IPS-18a (cell line): ENCODE results near the gene GPC3.

Experiments used
- H3K27ac ChIP-seq: one replicate; pipeline ENCODE4 v1.5.1; 2013; ENCODE audit warnings: low read length
- H3K27me3 ChIP-seq: one replicate; pipeline ENCODE4 v1.6.1; 2013; ENCODE audit warnings: mild to moderate bottlenecking, low read length; ENCODE audit not compliant: control insufficient read depth, insufficient read depth
- H3K36me3 ChIP-seq: one replicate; pipeline ENCODE4 v1.6.1; 2013; ENCODE audit warnings: low read depth, low read length; ENCODE audit not compliant: control insufficient read depth
- H3K4me1 ChIP-seq: one replicate; pipeline ENCODE4 v1.6.1; 2013; ENCODE audit warnings: low read depth, low read length; ENCODE audit not compliant: control insufficient read depth
- H3K4me3 ChIP-seq: one replicate; pipeline ENCODE4 v1.5.1; 2013; ENCODE audit warnings: low read length
- H3K9ac ChIP-seq: one replicate; pipeline ENCODE4 v1.6.1; 2013; ENCODE audit warnings: mild to moderate bottlenecking, low read length, moderate library complexity
- H3K9me3 ChIP-seq: one replicate; pipeline ENCODE4 v1.6.1; 2013; ENCODE audit warnings: low read depth, low read length; ENCODE audit not compliant: control insufficient read depth

The GPC3 gene

DNA sequence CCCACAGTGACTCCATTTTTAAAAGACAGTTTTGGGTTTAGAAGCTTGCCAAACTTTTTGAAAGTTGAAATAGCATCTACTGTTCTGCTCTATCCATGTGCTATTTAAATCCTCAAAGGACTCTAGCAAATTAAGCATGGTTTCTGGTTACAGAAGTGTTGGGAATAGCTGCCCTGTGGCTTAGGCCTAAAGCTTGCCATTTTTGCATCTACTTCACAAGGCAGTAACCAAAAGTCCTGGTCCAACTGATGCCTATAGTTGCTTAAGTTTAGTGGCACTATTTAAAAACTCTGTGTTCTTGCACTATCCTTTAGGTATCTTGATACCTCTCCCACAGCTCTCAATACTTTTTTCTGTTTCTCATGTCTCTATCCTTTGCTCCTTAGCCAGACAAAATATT is 319.1 kb downstream of the GPC3 start:
- H3K27ac ChIP-seq = no peak overlapping the region
- H3K9ac ChIP-seq = no peak overlapping the region
- peaks cover 6% of the 10 kb centered on the region for H3K4me1 ChIP-seq
- H3K4me3 ChIP-seq = no peak overlapping the region
- no peaks in the 10 kb centered on the region for H3K27me3 ChIP-seq
- no peaks in the 10 kb centered on the region for H3K36me3 ChIP-seq
- H3K9me3 ChIP-seq = no peaks in the 10 kb centered on the region

DNA sequence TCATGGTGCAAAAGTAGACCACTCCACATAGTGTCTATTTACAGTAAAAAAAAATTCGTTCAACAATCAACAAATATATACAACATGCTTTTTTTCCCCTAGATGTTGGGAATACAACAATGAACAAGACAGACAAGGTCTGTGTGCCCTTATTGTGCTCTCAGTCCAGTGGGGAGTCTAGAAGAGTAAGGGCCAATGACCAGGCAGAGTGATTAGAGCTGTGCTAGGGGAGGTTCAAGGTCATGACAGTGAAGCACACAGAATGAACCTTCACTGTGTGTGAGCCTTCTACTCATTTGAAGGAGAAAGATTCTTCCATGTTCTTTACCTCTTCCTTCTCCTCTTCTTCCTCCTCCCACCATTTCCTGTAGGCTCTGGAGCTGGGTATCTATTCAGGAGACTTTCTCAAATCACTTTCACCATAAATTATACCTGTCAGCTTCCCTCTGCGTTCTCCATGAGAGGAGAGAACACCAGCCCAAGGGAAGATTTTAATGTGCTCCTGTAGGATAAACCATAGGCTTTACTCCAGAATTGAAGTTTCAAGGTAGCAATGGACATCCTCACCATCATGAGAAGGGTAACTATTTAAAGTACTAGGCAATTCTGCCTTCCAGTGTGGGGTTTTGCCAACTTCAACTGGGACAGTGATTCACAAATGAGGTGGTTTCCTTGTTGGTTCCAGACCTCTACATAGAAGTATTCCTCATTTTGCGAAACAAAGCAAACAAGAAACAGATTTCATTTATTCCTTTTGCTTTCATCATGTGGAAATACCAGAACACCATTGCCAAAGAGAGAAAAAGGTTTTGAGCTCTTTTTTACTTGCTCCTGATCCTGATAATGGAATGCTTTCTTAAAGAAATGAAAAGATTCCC is 323.2 kb downstream of the GPC3 start:
- no peak overlapping the region for H3K4me3 ChIP-seq
- no peaks in the 10 kb centered on the region for H3K4me1 ChIP-seq
- H3K36me3 ChIP-seq = no peaks in the 10 kb centered on the region
- no peaks in the 10 kb centered on the region for H3K9me3 ChIP-seq
- H3K9ac ChIP-seq = no peak overlapping the region
- no peaks in the 10 kb centered on the region for H3K27me3 ChIP-seq
- no peak overlapping the region for H3K27ac ChIP-seq

GRCh38 chrX:133660281-133660680 is 325.1 kb downstream of the GPC3 start:
- H3K27ac ChIP-seq = no peak overlapping the region
- H3K9ac ChIP-seq = no peak overlapping the region
- no peaks in the 10 kb centered on the region for H3K36me3 ChIP-seq
- no peaks in the 10 kb centered on the region for H3K9me3 ChIP-seq
- H3K4me3 ChIP-seq = no peak overlapping the region
- H3K4me1 ChIP-seq = no peaks in the 10 kb centered on the region
- H3K27me3 ChIP-seq = no peaks in the 10 kb centered on the region

DNA sequence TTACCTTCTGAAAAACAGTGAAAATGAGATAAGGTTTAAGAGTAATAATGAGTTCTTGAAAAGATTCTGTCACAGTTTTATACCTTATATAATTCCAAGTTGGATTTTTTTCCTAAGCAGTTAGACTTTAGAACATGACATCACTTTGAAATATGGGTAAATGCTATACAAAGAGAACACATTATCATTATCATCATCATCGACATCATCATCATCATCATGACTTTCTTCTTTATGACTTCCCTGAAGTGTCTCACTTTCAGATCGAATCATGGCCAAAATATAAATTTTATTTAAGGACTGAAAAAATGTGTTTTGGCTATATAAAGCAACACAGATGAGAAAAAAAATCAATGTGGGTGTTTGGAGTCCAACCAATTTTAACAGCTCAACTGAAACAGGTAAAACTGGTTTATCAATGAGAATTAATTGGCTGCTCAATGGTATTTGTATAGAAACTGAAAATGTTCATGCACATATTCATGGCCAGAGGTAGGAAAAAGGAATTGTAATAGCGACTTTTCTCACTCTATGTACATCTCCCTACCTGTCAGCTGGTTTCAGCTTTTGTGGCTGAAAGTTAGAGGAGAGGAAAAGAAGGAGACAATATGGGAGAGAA is 327.0 kb downstream of the GPC3 start:
- H3K9me3 ChIP-seq = no peaks in the 10 kb centered on the region
- no peaks in the 10 kb centered on the region for H3K4me1 ChIP-seq
- H3K36me3 ChIP-seq = no peaks in the 10 kb centered on the region
- no peak overlapping the region for H3K4me3 ChIP-seq
- H3K27me3 ChIP-seq = no peaks in the 10 kb centered on the region
- no peak overlapping the region for H3K27ac ChIP-seq
- no peak overlapping the region for H3K9ac ChIP-seq

- no peaks in the 10 kb centered on the region for H3K4me1 ChIP-seq
- H3K27ac ChIP-seq = no peak overlapping the region
- H3K27me3 ChIP-seq = no peaks in the 10 kb centered on the region
- H3K9ac ChIP-seq = no peak overlapping the region
- H3K36me3 ChIP-seq = no peaks in the 10 kb centered on the region
- H3K9me3 ChIP-seq = peaks cover 5% of the 10 kb centered on the region
- H3K4me3 ChIP-seq = no peak overlapping the region
These were observed 329.8 kb downstream of the GPC3 start for GRCh38 chrX:133655275-133656265.

GRCh38 chrX:133654811-133655210 is 330.6 kb downstream of the GPC3 start:
- Histone ChIP-seq H3K36me3 (no peaks in the 10 kb centered on the region), H3K9me3 (peaks cover 5% of the 10 kb centered on the region), H3K4me3 (no peak overlapping the region), H3K27me3 (no peaks in the 10 kb centered on the region), H3K4me1 (peaks cover 4% of the 10 kb centered on the region), H3K27ac (no peak overlapping the region), H3K9ac (no peak overlapping the region)

- Histone ChIP-seq H3K9me3 (peaks cover 5% of the 10 kb centered on the region), H3K27me3 (no peaks in the 10 kb centered on the region), H3K36me3 (no peaks in the 10 kb centered on the region), H3K9ac (no peak overlapping the region), H3K27ac (no peak overlapping the region), H3K4me3 (no peak overlapping the region), H3K4me1 (peaks cover 11% of the 10 kb centered on the region)
These were observed 332.0 kb downstream of the GPC3 start for GRCh38 chrX:133653358-133653757.

DNA sequence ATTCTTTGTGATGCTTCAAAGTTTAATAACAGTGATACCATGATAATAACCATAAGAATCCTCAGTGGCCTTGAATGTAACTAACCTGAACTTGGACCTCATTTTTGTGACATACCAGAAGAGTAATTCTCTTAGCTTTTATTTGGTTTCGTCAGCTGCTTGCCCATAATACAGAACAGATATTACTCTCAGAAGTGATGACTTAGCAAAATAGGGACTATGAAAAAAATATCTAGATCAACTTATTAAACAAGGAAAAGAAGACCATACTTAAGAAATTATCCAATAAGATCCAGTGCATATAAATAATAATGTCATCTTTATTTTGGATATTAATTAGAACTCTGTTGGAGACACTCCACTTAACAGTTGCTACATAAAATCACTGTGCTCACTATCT is 333.2 kb downstream of the GPC3 start:
- Histone ChIP-seq H3K27ac (no peak overlapping the region), H3K9ac (no peak overlapping the region), H3K4me3 (no peak overlapping the region), H3K4me1 (peaks cover 11% of the 10 kb centered on the region), H3K9me3 (peaks cover 5% of the 10 kb centered on the region), H3K27me3 (no peaks in the 10 kb centered on the region), H3K36me3 (no peaks in the 10 kb centered on the region)

DNA sequence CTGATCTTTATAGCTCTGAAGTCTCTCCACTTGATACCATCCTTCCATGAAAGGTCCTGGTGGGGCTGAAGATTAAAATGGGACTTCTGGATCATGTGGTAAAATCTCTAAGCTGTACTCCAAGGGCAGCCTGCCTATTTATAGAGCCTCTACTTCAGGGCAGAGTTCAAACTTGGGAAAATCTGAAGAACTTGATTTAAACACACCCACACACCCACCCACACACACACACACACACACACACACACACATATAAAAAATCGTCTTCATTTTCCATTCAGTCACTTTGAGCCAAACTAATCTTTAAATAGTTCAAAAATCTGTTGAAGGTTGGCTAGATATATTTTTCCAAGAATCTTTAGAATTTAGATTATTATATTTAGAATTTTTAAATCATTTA is 335.2 kb downstream of the GPC3 start:
- Histone ChIP-seq H3K36me3 (no peaks in the 10 kb centered on the region), H3K27me3 (no peaks in the 10 kb centered on the region), H3K9ac (no peak overlapping the region), H3K4me1 (peaks cover 15% of the 10 kb centered on the region), H3K27ac (no peak overlapping the region), H3K4me3 (no peak overlapping the region), H3K9me3 (peaks cover 5% of the 10 kb centered on the region)

DNA sequence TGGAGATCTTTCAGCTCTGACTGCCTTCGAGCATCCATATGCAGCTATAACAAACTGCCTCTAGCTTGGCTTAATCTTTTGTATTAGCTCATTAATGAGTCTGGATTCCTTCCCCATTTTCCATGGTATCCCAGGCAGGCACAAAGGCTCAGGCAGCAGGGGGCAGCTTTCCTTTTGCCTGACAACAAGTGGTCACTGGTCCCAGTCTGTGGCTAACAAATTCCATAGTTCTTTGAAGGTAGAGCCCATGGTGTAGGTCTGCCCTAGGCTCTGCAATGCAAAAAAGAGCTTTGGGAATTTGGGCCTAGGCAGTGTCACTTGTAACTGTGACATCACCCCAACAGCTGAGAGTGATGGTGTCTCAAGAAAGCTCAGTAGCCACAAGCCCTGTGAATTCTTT is 335.7 kb downstream of the GPC3 start:
- peaks cover 5% of the 10 kb centered on the region for H3K9me3 ChIP-seq
- H3K9ac ChIP-seq = no peak overlapping the region
- peaks cover 15% of the 10 kb centered on the region for H3K4me1 ChIP-seq
- no peaks in the 10 kb centered on the region for H3K27me3 ChIP-seq
- no peaks in the 10 kb centered on the region for H3K36me3 ChIP-seq
- no peak overlapping the region for H3K27ac ChIP-seq
- no peak overlapping the region for H3K4me3 ChIP-seq

DNA sequence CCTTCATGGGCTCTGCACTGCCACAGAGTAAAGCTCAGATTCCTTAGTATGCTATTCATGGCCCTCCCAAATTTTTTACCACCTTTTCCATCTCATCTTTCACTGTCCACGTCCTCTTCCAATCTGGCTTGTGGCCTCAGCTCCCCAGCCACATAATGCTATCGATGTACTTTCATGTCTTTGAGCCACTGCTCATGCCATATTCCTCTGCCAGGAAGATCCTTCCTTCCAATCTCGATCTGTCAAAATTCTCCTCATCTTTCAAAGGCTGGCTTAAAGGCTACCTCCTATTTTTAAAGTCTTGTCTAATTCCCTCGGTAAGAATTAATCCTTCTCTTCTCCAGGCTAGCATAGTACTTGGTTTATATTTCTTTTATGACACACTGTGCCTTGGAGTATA is 336.8 kb downstream of the GPC3 start:
- Histone ChIP-seq H3K36me3 (no peaks in the 10 kb centered on the region), H3K4me3 (no peak overlapping the region), H3K4me1 (peaks cover 15% of the 10 kb centered on the region), H3K9ac (no peak overlapping the region), H3K27me3 (no peaks in the 10 kb centered on the region), H3K27ac (no peak overlapping the region), H3K9me3 (peaks cover 5% of the 10 kb centered on the region)
